HFFc6 (cell line): ENCODE data around the gene RELCH. TPM values are rescaled to one million over a fixed set of nuclear protein-coding genes. Genes with fewer than 3 reads are reported as not detected.

Experiments
- DNase-seq: peaks from one replicate; pipeline ENCODE4 v3.0.0-alpha.2; 2018
- H3K27ac Mint-ChIP-seq: 2 replicates; pipeline ENCODE4 v1.8.0; 2020; ENCODE audit warnings: mild to moderate bottlenecking, mixed read lengths
- H3K27me3 Mint-ChIP-seq: 2 replicates; pipeline ENCODE4 v1.8.0; 2021; ENCODE audit warnings: mild to moderate bottlenecking, moderate library complexity, mixed read lengths; ENCODE audit not compliant: insufficient read depth
- H3K36me3 Mint-ChIP-seq: 2 replicates; pipeline ENCODE4 v1.8.0; 2021; ENCODE audit warnings: low read depth, mixed read lengths
- H3K4me1 Mint-ChIP-seq: 2 replicates; pipeline ENCODE4 v1.8.0; 2020; ENCODE audit warnings: low read depth, mixed read lengths
- H3K4me3 Mint-ChIP-seq: 2 replicates; pipeline ENCODE4 v1.8.0; 2020; ENCODE audit warnings: mild to moderate bottlenecking, moderate library complexity, mixed read lengths
- H3K9me3 Mint-ChIP-seq: 2 replicates; pipeline ENCODE4 v1.8.0; 2020; ENCODE audit warnings: mild to moderate bottlenecking, mixed read lengths
- CTCF ChIP-seq: fragments of 200-600 bp; sonication (generic); IDR thresholded peaks from 2 replicates; pipeline ENCODE4 v1.5.0; 2021; ENCODE audit warnings: antibody characterized with exemption, mild to moderate bottlenecking
- total RNA-seq, 6 experiments: library from RNA; stranded (reverse); fragmentation: NEBNext Ultra II Directional; extraction: Animal tissue kit (Norgen Biotek cat#: 25700); gene quantifications; 2 replicates in 1 of 6; 3 replicates in 5 of 6; pipeline ENCODE4 v1.2.3, GENCODE V29; 2021

Gene RELCH
- total RNA-seq, 6 experiments from 2014 or later = 24.6 to 30.3 (median 26.6) TPM

DNA sequence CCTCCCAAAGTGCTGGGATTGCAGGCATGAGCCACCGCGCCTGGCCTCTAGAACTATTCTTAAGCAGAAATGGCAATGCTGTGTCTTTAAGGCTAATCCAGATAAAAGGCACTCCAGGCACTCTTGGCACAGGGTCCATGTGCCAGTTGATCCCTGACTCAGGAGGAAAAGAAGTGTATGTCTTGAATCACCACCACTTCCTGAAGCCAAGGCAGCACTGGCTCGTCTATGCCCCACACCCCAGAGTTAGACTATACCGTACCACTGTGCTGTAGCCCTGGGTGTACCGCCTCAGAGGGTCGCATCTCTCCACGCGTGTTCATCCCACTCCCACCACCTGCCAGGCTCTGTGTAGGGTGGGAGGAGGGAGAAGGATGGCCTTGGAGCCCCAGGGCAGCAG, 147.1 kb downstream of the RELCH start:
- H3K27me3 Mint-ChIP-seq = peaks cover 54% of the 10 kb centered on the region
- H3K36me3 Mint-ChIP-seq = no peaks in the 10 kb centered on the region
- H3K4me3 Mint-ChIP-seq = no peak overlapping the region
- H3K9me3 Mint-ChIP-seq = no peaks in the 10 kb centered on the region
- peaks cover 29% of the 10 kb centered on the region for H3K4me1 Mint-ChIP-seq
- TF ChIP-seq CTCF = no peak
- H3K27ac Mint-ChIP-seq = no peak overlapping the region
- DNase-seq = peak; percentile 8

DNA sequence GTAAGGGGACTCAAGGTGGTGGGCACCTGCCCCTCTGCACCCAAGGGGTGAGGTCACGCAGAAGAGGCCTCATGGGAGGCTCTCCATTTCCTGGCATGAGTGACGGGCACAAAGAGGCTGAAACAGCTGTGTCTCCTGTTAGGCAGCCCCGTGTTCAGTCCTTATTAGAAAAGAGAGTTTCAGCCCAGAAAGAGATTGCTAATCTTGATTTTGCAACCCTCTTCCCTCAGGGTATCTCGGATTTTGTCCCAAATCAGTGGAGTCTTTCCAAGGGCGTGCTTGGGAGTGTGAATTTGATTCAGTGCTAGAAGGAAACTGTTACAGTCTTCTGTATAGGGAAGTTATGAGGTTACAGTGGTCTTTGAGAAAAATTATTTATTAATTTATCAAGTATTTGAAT, 148.4 kb downstream of the RELCH start:
- no peaks in the 10 kb centered on the region for H3K36me3 Mint-ChIP-seq
- H3K9me3 Mint-ChIP-seq = no peaks in the 10 kb centered on the region
- H3K4me3 Mint-ChIP-seq = no peak overlapping the region
- DNase-seq = no peak
- peaks cover 25% of the 10 kb centered on the region for H3K4me1 Mint-ChIP-seq
- no peak overlapping the region for H3K27ac Mint-ChIP-seq
- no peak for TF ChIP-seq CTCF
- peaks cover 51% of the 10 kb centered on the region for H3K27me3 Mint-ChIP-seq

- TF ChIP-seq CTCF = no peak
- no peak overlapping the region for H3K4me3 Mint-ChIP-seq
- H3K36me3 Mint-ChIP-seq = no peaks in the 10 kb centered on the region
- H3K27ac Mint-ChIP-seq = no peak overlapping the region
- H3K4me1 Mint-ChIP-seq = peaks cover 24% of the 10 kb centered on the region
- DNase-seq = no peak
- peaks cover 54% of the 10 kb centered on the region for H3K27me3 Mint-ChIP-seq
- no peaks in the 10 kb centered on the region for H3K9me3 Mint-ChIP-seq
These were observed 149.6 kb downstream of the RELCH start for GRCh38 chr18:62336618-62337017.

GRCh38 chr18:62337336-62337735, 150.3 kb downstream of the RELCH start:
- no peak for TF ChIP-seq CTCF
- Mint-ChIP-seq H3K27ac (no peak overlapping the region), H3K4me1 (peaks cover 24% of the 10 kb centered on the region), H3K9me3 (no peaks in the 10 kb centered on the region), H3K27me3 (peaks cover 49% of the 10 kb centered on the region), H3K4me3 (no peak overlapping the region), H3K36me3 (no peaks in the 10 kb centered on the region)
- DNase-seq = no peak

DNA sequence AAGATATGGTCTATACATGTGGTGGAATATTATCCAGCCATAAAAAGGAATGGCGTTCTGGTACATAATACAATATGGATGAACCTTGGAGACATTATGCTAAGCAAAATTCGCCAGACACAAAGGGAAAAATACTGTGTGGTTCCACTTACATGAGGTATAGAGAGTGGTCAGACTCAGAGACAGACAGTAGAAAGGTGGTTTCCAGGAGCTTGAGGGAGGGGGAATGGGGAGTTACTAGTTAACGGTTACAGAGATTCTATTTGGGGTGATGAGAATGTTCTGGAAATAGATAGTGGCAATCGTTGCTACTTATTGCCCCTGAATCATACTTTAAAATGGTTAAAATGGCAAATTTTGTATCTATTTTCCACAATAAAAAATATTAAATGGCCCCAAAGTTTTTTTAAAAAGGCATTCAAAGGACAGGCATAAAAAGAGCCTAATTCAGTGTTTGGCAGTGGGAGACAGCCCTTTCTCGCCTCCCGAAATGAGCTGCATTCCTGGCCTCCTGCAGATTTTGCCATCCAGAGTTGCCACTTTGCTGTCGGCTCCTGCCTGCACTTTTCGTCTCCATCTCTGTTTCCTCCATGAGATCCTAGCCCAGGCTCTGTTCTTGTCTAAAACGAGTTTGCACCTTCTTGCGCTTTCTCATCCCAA, 151.5 kb downstream of the RELCH start:
- Mint-ChIP-seq H3K27ac (no peak overlapping the region), H3K9me3 (no peaks in the 10 kb centered on the region), H3K4me3 (no peak overlapping the region; the same call in 1 of the 2 replicates), H3K27me3 (peaks cover 44% of the 10 kb centered on the region), H3K4me1 (peaks cover 24% of the 10 kb centered on the region), H3K36me3 (no peaks in the 10 kb centered on the region)
- no peak for DNase-seq
- no peak for TF ChIP-seq CTCF
